GM08714 (cell line): ENCODE results near the gene MISP3.
"Not testable (repeated sequence)": the region's sequence is repeated elsewhere in the genome, so short reads cannot be mapped to it uniquely, and the experiment has no call there.

Experiments used
- H3K4me3 ChIP-seq: fragments of 200-500 bp; sonication (Bioruptor generic); 2 replicates; pipeline ENCODE4 v1.5.1; 2014; ENCODE audit warnings: mild to moderate bottlenecking, low read length, inconsistent platforms
- ZNF274 ChIP-seq: IDR thresholded peaks from 2 replicates; pipeline ENCODE4 v1.6.1; 2012; ENCODE audit warnings: mild to moderate bottlenecking, low read depth, low read length

MISP3 gene

GRCh38 chr19:14072535-14073260 lies at the start of gene MISP3:
TSS of gene MISP3 (plus strand) at chr19:14072786. CDS start at chr19:14073310, 524 bp downstream.
- H3K4me3 ChIP-seq = peak within 1 kb of the TSS; percentile 56; the same call in 1 of the 2 replicates

GRCh38 chr19:14023404-14024235 lies 49.0 kb upstream of the MISP3 start:
- TF ChIP-seq ZNF274 = no peak
- no peak overlapping the region for H3K4me3 ChIP-seq

More at GRCh38 chr19:14072535-14073260, at the start of gene MISP3:
- no peak for TF ChIP-seq ZNF274

- H3K4me3 ChIP-seq = not testable (repeated sequence)
Measured at GRCh38 chr19:14026652-14027192, 45.9 kb upstream of the MISP3 start.

DNA sequence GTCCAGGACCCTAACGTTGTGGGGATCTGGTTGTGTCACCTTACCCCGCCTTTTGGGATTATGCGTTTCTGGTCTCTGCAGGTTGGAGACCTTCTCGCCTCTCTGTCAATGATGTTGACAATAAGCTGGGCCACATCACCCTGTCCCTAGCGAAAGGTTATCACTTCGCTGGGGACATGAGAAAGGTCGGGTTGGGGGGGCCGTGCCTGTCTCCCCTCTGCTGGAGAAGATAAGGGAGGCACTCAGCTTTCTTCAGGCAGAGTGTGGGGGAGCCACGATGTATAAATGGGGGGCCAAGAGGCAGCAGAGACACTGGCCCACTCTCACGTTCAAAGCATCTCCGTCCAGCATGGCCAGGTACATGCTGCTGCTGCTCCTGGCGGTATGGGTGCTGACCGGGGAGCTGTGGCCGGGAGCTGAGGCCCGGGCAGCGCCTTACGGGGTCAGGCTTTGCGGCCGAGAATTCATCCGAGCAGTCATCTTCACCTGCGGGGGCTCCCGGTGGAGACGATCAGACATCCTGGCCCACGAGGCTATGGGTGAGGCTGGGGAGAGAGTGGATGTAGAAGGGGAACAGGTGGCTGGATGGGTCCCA lies 44.6 kb upstream of the MISP3 start, which contains the start of gene RLN3:
RLN3 (plus strand) TSS at position 293 of the 595 bp plus-strand sequence; CDS start at position 350, 57 bp downstream.
- H3K4me3 ChIP-seq = no peak within 1 kb of the TSS
- no peak for TF ChIP-seq ZNF274

DNA sequence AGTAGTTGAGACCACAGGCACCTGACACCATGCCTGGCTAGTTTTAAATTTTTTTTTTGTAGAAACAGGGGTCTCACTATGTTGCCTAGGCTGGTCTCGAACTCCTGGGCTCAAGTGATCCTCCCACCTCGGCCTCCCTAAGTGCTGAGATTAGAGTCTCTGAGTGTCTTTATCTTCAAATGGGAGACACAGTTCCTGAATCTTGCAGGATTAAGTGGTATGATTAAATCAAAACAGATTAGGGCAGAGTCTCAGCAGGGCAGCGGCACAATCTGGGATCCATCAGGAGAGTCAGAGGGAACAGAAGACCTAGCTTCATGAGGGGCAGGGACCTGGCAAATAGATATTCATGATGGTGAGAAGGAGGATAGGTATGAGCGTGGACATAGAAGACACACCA lies 43.7 kb upstream of the MISP3 start:
- H3K4me3 ChIP-seq = no peak overlapping the region
- no peak for TF ChIP-seq ZNF274

DNA sequence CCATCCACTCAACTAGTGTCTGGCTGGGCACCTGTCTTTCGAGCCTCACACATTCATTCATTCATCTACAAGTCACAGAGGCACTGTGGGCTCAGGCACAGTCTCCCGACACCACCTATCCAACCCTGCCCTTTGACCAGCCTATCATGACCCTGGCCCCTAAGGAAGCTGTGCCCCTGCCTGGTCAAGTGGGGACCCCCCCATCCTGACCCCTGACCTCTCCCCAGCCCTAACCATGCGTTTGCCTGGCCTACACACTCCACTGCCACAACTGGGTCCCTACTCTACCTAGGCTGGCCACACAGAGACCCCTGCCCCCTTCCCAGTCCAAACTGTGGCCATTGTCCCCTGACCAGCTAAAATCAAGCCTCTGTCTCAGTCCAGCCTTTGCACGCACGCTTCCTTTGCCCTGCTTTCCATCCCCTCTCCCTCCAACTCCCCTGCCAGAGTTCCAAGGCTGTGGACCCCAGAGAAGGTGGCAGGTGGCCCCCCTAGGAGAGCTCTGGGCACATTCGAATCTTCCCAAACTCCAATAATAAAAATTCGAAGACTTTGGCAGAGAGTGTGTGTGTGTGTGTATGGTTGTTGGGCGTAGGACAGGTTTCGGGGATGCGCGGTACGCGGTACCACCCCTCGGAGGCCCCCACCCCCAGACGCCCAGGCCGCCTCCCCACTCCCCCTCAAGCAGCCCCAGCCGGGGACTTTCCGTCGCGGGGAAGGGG lies 41.4 kb upstream of the MISP3 start:
- no peak for TF ChIP-seq ZNF274
- H3K4me3 ChIP-seq = peak overlapping the region; percentile 91; the same call in 1 of the 2 replicates

- H3K4me3 ChIP-seq = peak within 1 kb of the TSS; percentile 91
- TF ChIP-seq ZNF274 = no peak
Measured at GRCh38 chr19:14031719-14032480, 40.7 kb upstream of the MISP3 start, which contains the start of gene IL27RA. TSS of gene IL27RA (plus strand) at chr19:14031762. CDS start at chr19:14031873, 111 bp downstream.

DNA sequence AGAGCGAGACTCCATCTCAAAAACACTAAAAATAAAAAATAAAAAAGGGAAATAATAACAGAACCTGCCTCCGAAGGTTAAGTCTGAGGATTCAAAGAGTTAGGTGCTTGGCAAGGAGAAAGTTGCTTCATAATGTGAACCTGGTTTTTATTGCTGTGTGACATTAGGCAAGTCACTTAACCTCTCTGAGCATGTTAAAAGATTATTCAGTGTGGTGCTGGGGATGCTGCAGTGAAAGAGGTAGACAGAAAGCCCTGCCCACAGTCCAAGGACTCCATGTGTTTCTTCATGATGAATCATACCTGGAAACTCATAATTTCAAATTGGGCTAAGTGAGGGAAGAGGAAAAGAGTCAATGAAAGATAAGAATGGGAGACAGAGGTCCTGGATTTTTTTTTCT lies 38.6 kb upstream of the MISP3 start:
- TF ChIP-seq ZNF274 = no peak
- H3K4me3 ChIP-seq = no peak overlapping the region

GRCh38 chr19:14035159-14035558 lies 37.4 kb upstream of the MISP3 start:
- not testable (repeated sequence) for H3K4me3 ChIP-seq

DNA sequence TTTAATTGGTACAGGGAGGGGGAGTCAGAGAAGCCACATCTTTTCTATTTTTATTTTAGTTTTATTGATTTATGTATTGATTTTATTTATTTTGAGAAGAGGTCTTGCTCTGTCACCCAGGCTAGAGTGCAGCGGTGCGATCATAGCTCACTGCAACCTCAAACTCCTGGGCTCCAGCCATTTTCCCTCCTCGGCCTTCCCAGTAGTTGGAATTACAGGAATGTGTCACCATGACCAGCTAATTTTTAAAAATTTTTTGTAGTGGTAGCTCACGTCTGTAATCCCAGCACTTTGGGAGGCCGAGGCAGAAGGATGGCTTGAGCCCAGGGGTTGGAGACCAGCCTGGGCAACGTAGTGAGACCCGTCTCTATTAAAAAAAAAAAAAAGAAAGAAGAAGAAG lies 36.9 kb upstream of the MISP3 start:
- H3K4me3 ChIP-seq = no peak overlapping the region
- no peak for TF ChIP-seq ZNF274

GRCh38 chr19:14039181-14039580 lies 33.4 kb upstream of the MISP3 start:
- TF ChIP-seq ZNF274 = no peak
- no peak overlapping the region for H3K4me3 ChIP-seq

DNA sequence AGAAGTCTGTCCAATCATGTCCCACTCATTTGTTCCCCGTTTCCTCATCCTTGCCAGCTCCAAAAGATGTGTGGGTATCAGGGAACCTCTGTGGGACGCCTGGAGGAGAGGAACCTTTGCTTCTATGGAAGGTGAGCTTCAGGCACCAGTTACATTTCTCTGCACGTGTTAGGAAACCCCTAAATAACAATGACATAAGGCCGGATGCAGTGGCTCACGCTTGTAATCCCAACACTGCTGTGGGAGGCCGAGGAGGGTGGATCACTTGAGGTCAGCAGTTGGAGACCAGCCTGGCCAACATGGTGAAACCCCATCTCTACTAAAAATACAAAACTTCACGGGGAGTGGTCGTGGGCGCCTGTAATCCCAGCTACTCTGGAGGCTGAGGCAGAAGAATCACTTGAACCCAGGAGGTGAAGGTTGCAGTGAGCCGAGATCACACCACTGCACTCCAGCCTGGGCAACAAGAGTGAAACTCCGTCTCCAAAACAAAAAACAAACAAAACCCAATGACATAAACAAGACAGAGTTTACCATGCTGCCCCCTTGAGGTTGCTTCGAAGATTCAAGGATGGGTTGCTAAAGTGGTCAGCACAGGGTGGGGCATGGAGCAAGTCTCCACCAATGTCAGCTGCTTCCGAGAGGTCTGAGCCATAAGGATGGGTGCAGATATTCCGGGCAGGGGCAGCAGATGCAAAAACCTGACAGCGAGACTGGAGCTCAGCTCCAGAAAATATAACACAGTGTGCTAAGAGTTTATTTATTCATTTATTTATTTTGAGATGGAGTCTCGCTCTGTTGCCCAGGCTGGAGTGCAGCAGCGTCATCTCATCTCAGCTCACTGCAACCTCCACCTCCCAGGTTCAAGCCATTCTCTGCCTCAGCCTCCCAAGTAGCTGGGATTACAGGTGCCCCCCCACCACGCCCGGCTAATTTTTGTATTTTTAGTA lies 29.7 kb upstream of the MISP3 start:
- not testable (repeated sequence) for H3K4me3 ChIP-seq

- not testable (repeated sequence) for H3K4me3 ChIP-seq
Measured at GRCh38 chr19:14047866-14048265, 24.7 kb upstream of the MISP3 start.
